Stimulated activated CD8-positive, alpha-beta memory T cell treated with anti-CD3 and anti-CD28 coated beads, Interleukin-2, amount 100 ng/mL, for 48 hours (primary cell): Measurements from ENCODE around the gene FAR2.

Source experiments
- DNase-seq, 2 donors: peaks; one replicate each; pipeline ENCODE4 v3.0.0-alpha.2; 2020; ENCODE audit warnings: low read depth in 2 of 2

Gene FAR2

DNA sequence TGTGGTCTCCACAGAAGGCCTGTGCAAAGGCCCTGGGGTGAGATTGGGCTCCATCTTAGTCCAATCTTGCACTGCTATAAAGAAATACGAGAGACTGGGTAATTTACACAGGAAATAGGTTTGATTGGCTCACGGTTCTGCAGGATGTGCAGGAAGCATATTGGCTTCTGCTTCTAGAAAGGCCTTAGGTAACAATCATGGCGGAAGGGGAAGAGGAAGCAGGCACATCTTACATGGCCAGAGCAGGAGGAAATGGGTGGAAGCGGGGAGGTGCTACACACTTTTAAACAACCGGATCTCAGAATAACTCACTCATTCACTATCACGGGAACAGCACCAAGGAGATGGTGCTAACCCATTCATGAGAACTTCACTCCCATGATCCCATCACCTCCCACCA lies 55.4 kb downstream of the FAR2 start:
- no peak for DNase-seq

DNA sequence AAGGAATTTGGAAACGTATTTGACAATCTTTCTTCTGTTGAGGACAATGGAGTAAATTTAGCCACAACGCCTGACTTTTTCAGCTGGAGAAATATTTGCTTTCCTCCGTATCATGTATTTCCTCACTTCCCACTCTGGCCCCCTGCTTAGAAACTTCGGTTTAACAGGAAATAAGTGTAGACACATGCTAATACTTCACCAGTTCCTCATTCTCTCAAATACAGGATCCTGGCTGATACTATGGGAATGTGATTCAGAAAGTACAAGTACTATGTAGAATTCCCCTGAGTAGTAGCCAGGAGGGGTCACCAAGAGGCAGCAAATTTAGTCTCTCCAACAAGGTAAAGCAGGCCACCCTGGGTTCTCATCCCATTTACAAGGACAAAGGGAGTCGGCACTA lies 58.0 kb downstream of the FAR2 start:
- DNase-seq, result no peak

- DNase-seq, result no peak
These were observed 59.0 kb downstream of the FAR2 start for GRCh38 chr12:29208060-29208459.

DNA sequence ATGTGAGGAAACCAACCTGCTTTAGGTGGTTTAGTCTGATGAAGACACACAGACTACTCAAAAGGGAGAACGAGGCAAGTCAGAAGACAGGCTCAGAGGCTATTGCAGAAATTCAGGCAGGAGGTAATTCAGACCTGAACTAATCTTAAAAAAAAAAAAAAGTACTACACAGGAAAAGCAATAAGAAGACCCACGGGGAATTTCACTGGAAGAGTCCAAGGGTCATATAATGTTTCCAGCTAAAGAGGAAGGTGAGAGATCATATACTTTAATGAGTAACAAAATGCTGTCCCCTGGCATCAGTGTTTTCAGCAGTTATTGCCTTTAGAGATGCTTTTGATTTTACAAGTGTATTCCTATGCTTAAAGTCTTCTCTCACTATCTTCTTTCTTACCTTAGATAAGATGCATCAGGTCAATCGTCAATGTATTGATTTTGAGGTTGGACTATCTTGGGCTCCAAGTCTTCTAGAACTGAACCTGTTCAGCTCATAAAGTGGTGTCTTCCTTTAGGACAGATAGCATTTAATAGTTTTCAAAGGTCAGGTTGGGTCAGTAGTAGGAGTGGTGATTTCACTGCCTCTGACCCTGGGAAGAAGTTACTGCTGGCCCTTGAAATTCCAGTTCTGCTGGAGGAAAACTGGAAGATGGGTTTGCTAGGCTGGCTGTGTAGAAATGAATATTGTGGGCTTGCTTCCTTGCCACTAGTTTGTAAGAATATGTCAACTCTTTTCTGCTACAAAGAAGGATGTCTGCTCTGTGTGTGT lies 60.0 kb downstream of the FAR2 start:
- no peak for DNase-seq

GRCh38 chr12:29211696-29212095 lies 62.6 kb downstream of the FAR2 start:
- no peak for DNase-seq

GRCh38 chr12:29212682-29213403 lies 63.8 kb downstream of the FAR2 start:
- no peak for DNase-seq

DNA sequence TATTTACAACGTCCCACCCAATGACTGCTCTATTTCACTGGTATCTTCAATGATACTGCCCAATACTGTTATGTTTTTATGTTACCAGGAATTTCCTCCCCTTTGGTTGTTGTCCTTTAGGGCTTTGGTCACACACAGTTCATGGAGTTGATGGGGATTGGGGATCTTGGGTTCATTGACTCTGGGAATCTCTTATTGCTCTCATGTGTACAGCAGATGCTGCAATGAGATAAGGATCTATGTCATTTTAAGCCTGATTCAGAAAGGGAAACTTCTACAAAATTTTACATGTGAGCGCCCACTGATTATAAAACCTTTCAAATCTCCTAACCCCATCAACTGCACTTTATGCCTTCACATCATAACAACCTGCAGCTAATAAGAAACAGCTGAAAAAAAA lies 67.2 kb downstream of the FAR2 start:
- DNase-seq, result no peak

GRCh38 chr12:29216797-29217575 lies 67.9 kb downstream of the FAR2 start:
- DNase-seq, result no peak

DNA sequence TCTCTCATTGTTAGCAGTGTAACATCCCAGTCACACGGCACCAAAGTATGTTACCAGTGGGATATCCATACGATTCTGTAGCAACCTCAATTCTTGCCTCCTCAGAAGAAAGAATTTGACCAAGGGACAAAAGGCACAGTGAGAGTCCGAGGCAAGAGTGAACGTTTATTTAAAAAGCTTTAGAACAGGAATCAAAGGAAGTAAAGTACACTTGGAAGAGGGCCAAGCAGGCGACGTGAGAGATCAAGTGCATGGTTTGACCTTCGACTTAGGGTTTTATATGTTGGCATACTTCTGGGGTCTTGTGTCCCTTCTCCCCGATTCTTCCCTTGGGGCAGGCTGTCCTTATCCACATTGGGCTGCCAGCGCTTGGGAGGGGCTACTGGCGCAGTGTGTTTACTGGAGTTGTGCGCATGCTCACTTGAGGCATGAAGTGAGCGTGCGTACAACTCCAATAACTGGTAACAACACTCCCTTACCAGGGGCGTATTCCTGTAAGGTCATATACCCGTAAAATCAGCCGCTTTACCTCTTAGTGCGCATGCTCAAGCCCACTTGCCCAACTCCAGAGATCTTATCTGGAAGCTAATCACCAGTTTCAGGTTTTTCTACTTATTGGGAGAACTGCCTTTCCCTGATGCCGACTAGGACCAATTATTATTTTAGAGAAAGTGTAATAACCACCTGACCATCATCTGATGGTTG lies 71.7 kb downstream of the FAR2 start:
- no peak for DNase-seq

DNA sequence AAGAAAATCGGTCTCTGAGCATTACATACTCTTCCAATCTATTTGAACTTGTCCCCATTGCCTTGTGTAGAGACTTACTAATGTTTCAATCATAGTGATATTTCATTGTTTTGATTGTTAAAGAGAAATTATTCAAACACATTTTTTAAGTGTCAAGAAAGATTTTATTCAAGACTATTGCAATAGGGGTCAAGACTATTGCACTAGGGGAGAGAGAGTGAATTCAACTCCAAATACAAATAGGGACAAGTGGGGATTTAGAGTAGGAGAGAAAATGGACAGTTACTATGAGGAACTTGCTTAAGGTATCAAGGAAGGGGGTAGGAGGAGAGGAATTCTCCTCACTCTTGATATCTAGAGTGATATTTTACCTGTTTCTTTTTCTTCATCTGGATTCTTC lies 73.1 kb downstream of the FAR2 start:
- DNase-seq, result no peak

DNA sequence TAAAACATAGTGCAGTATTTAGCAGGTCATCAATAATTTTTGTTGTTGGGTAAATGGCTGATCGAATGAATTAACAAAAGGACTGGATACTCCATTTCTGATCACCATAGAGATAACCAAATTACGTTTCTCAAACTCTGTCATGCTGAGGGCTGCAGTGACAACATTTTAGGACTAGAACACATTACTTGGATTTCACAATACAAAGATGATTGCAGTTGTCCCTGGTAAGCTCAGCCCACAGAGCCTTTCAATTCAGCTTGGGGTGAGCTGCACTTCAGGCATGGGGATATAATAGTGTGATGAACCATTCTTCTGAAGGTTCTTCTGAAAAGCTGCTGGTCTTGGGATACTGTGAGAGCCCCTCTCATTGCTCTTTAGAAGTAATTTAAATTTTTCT lies 74.3 kb downstream of the FAR2 start:
- DNase-seq, result no peak

- no peak for DNase-seq
These were observed 75.0 kb downstream of the FAR2 start for GRCh38 chr12:29223956-29224543.

- no peak for DNase-seq
These were observed 75.5 kb downstream of the FAR2 start for GRCh38 chr12:29224572-29224971.

DNA sequence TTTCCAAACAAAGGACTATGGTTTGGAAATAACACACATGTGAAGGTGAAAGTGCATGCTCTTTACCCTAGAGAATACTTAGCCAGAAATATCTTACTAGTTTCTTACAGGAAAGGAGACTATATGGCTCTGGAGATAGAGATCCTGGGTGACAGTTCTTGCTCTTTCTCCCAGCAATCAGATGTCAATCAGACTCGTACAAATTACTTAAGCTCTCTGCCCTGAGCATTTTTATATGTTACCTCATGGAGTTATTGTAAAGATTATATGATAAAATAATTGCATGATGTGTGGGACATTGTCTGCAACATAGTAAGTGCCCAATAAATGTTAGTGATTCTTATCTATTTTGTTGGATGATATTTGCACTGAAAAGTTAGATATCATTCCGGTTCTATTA lies 76.8 kb downstream of the FAR2 start:
- no peak for DNase-seq

GRCh38 chr12:29226616-29227015 lies 77.5 kb downstream of the FAR2 start:
- DNase-seq, result no peak

GRCh38 chr12:29228474-29229157 lies 79.5 kb downstream of the FAR2 start:
- DNase-seq, result no peak

- DNase-seq, result no peak
These were observed 80.1 kb downstream of the FAR2 start for GRCh38 chr12:29229158-29229505.

- DNase-seq, result no peak
These were observed 80.9 kb downstream of the FAR2 start for GRCh38 chr12:29229937-29230336.

DNA sequence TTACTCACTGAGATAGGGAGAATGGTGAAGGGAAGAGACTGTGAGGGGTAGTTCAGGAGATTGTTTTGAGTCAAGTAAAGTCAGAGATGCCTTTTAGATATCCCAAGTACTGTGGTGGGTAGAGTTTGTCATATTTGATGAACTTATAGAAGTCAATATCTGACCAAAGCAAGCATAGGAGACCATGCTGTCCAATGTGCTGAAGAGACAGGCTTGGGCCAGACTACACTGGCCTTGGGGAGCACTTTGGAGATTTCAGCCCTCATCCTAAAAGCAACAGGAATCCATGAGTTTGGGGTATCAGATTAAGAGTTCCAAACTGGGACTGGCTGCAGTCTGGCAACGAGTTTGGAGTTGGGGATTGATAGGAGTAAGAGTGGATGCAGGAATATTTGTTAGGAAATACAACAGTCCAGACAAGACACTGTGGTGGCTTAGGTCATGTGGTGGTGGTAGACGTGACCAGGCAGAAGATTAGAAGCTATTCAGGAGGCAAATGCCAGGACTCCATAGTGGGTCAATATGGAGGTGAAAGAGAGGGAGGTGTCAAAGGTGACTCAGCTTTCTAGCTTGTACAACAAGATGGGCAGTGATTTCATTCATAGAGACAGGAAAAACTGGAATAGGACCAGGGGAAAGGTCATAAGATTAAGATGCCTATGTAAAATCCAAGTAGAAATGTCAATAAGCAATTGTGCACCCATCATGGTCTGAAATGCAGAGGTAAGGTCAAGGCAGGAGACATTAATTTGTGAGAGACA lies 81.9 kb downstream of the FAR2 start:
- DNase-seq, result no peak

DNA sequence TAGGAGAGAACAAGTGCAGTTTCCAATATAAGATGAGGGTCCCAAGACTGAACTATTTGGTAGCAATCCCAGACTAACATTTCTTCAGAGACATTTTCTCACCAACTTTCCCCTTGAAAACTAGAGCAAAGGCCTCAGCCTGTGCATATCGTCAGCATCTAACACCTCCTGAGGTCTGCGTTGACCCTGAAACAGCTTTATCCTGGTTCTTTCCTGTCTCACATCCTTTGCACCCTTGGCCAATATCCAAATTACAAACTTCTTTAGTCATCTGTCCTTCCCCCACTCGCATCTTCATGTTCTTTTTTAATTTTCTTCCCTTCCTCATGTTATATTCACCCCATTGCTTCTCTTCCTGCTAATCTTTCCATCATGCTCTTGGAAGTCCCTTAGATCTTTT lies 83.0 kb downstream of the FAR2 start:
- DNase-seq, result no peak
